Panc1 (cell line): ENCODE results near the gene SMG6. TPM values are rescaled to one million over a fixed set of nuclear protein-coding genes. Genes with fewer than 3 reads are reported as not detected.

ENCODE experiments used
- ATAC-seq: fragments of 200-7000 bp; cut with Tn5 transposase; 2 replicates; pipeline ENCODE4 v1.9.1; 2020; ENCODE audit warnings: mild to moderate bottlenecking, moderate library complexity
- BruUV-seq: library from RNA; stranded (reverse); fragments of 400-500 nt; replicated peaks from 2 replicates; lab custom pipeline; 2021; lab: Mats Ljungman, UMichigan
- CTCF ChIA-PET: fragments of 300-600 bp; sonication (Branson Sonifier 250); formaldehyde crosslinking; loops from one replicate; lab custom pipeline; 2022; ENCODE audit warnings: antibody characterized with exemption; lab: Charles Lee
- POLR2A ChIA-PET: fragments of 300-600 bp; sonication (Branson Sonifier 250); formaldehyde crosslinking; loops from one replicate; lab custom pipeline; 2022; ENCODE audit warnings: antibody characterized with exemption; lab: Charles Lee
- DNase-seq: peaks from one replicate; pipeline ENCODE4 v3.0.0-alpha.2; 2010; ENCODE audit warnings: low read depth, low spot score
- H3K27ac ChIP-seq: 2 replicates; pipeline ENCODE4 v1.5.1; 2011; ENCODE audit warnings: mild to moderate bottlenecking, low read length, inconsistent platforms
- H3K27me3 ChIP-seq: fragments of 200-500 bp; sonication (Bioruptor generic); 2 replicates; pipeline ENCODE4 v1.6.0; 2014; ENCODE audit warnings: low read length, inconsistent platforms; ENCODE audit not compliant: control insufficient read depth, insufficient read depth
- H3K36me3 ChIP-seq: fragments of 200-500 bp; sonication (Bioruptor generic); 2 replicates; pipeline ENCODE4 v1.5.1; 2014; ENCODE audit warnings: inconsistent platforms, mild to moderate bottlenecking, low read length, moderate library complexity; ENCODE audit not compliant: control insufficient read depth, insufficient read depth
- H3K4me1 ChIP-seq: 2 replicates; pipeline ENCODE4 v1.5.1; 2011; ENCODE audit warnings: inconsistent platforms, mild to moderate bottlenecking, low read length, moderate library complexity; ENCODE audit not compliant: control insufficient read depth, insufficient read depth
- H3K4me3 ChIP-seq, 2 experiments: 2 replicates each; pipeline ENCODE4 v1.5.1; 2011 to 2012; ENCODE audit warnings: low read depth in 2 of 2, low read length in 2 of 2, mild to moderate bottlenecking in 2 of 2, inconsistent platforms in 1 of 2, moderate library complexity in 1 of 2
- H3K9me3 ChIP-seq: fragments of 200-500 bp; sonication (Bioruptor generic); 2 replicates; pipeline ENCODE4 v1.5.1; 2014; ENCODE audit warnings: low read depth, mild to moderate bottlenecking, inconsistent platforms, low read length, moderate library complexity; ENCODE audit not compliant: control insufficient read depth, insufficient read depth
- CTCF ChIP-seq: fragments of 450-650 bp; IDR thresholded peaks from 2 replicates; pipeline ENCODE4 v1.5.1; 2017; ENCODE audit warnings: mild to moderate bottlenecking
- POLR2AphosphoS5 ChIP-seq: IDR thresholded peaks from 2 replicates; pipeline ENCODE4 v1.6.1; 2012; ENCODE audit warnings: mild to moderate bottlenecking, low read depth, low read length, moderate library complexity
- REST ChIP-seq, 2 experiments: IDR thresholded peaks; 2 replicates each; pipeline ENCODE4 v1.6.1; 2011 to 2012; ENCODE audit warnings: low read depth in 2 of 2, control low read depth in 1 of 2, low read length in 1 of 2, mild to moderate bottlenecking in 1 of 2, moderate library complexity in 1 of 2; ENCODE audit not compliant: insufficient read depth in 1 of 2
- SIN3A ChIP-seq: IDR thresholded peaks from 2 replicates; pipeline ENCODE4 v1.6.1; 2012; ENCODE audit warnings: low read depth, mild to moderate bottlenecking, low read length, moderate library complexity, borderline replicate concordance; ENCODE audit not compliant: insufficient read depth
- TCF7L2 ChIP-seq: IDR thresholded peaks from 2 replicates; pipeline ENCODE4 v1.6.1; 2011; ENCODE audit warnings: mild to moderate bottlenecking, low read depth, low read length, inconsistent platforms
- in situ Hi-C: cut with HindIII; loops from 2 replicates; pipeline ENCODE4 v1.10.0; 2016; ENCODE audit warnings: low sequenced_read_pairs, low pct_unique_long_range_greater_than_20kb
- intact Hi-C: fragments of 100-400 bp; cut with micrococcal nuclease; formaldehyde crosslinking; loops from one replicate; pipeline ENCODE4 v1.10.0; 2022; ENCODE audit not compliant: unreplicated experiment
- total RNA-seq: library from RNA; stranded (reverse); gene quantifications from one replicate; pipeline ENCODE4 v1.2.1, GENCODE V29; 2021; ENCODE audit not compliant: unreplicated experiment

The SMG6 gene
- total RNA-seq, 1 experiment from 2014 or later, result 17.8 TPM

GRCh38 chr17:2188971-2189630 lies 114.5 kb downstream of the SMG6 start:
- ATAC-seq (no peak), DNase-seq (no peak)
- Histone ChIP-seq H3K4me1 (no peaks in the 10 kb centered on the region), H3K36me3 (no peaks in the 10 kb centered on the region; the same call in 1 of the 2 replicates), H3K4me3 (no peak overlapping the region), H3K27me3 (no peaks in the 10 kb centered on the region), H3K9me3 (no peaks in the 10 kb centered on the region), H3K27ac (no peak overlapping the region)
- TF ChIP-seq TCF7L2 (no peak), CTCF (no peak), SIN3A (no peak), POLR2AphosphoS5 (no peak), REST (IDR thresholded peaks at IDR 0.05; ENCODE audit: insufficient read depth in 1 of 2, low read depth in 2 of 2, low read length in 1 of 2) (no peak)
- no TSS peak for BruUV-seq
- in situ Hi-C loops, result no loop called here
- POLR2A ChIA-PET, result no interaction called here
- intact Hi-C loops, result no loop called here
- CTCF ChIA-PET, result no interaction called here

- Histone ChIP-seq H3K4me1 (no peaks in the 10 kb centered on the region), H3K4me3 (no peak overlapping the region), H3K36me3 (no peaks in the 10 kb centered on the region), H3K27me3 (no peaks in the 10 kb centered on the region), H3K9me3 (no peaks in the 10 kb centered on the region), H3K27ac (no peak overlapping the region)
- CTCF ChIA-PET, result no interaction called here
- intact Hi-C loops (no loop called here), in situ Hi-C loops (no loop called here)
- POLR2A ChIA-PET, result no interaction called here
- no TSS peak for BruUV-seq
- TF ChIP-seq POLR2AphosphoS5 (no peak), SIN3A (no peak), CTCF (no peak), TCF7L2 (no peak), REST (IDR thresholded peaks at IDR 0.05; ENCODE audit: insufficient read depth in 1 of 2, low read depth in 2 of 2, low read length in 1 of 2) (no peak)
- no peak for ATAC-seq
- no peak for DNase-seq
Observed at GRCh38 chr17:2187758-2188157, 115.8 kb downstream of the SMG6 start.
